ENCODE results near the gene LRRC43. TPM values are rescaled to one million over a fixed set of nuclear protein-coding genes. Genes with fewer than 3 reads are reported as not detected.

The LRRC43 gene
- total and polyA plus RNA-seq, 10 of the 15 experiments (the other 5 are each of a cell fraction or from before 2014, with no cell fraction given) = 0.23 TPM; not detected in 9

DNA sequence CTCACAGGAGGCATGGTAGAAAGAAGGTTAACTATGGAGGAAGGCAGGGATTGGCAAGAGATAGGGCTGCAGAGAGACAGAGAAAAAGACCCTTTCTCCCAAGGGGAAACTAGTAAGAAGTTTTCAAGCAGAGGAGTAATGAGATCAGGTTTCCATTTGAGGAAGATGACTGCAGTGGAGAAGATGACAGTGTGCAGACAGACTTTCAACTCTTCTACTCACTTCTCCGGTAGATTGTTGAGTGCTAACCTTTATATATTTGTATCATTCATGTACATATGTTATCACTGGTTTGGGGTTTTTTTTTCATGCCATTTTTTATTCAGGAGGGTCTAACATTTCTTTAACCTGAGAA lies 14.7 kb downstream of the LRRC43 start:
- CTCF ChIA-PET = no interaction called here
- Histone ChIP-seq H3K4me2 (ENCODE audit: control insufficient read depth, insufficient read depth) (no peak overlapping the region), H3K4me3 (no peak overlapping the region), H3K27ac (ENCODE audit: control insufficient read depth, insufficient read depth) (no peak overlapping the region), H3K9ac (ENCODE audit: control insufficient read depth, insufficient read depth, low read length) (no peak overlapping the region), H3K36me3 (ENCODE audit: control insufficient read depth in 2 of 2, insufficient read depth in 2 of 2, low read length in 1 of 2) (no peaks in the 10 kb centered on the region), H2AFZ (ENCODE audit: control insufficient read depth, low read depth, low read length) (no peak overlapping the region), H4K20me1 (ENCODE audit: control insufficient read depth, insufficient read depth) (no peaks in the 10 kb centered on the region), H3K27me3 (replicated peaks in 1 of 2; ENCODE audit: control insufficient read depth in 2 of 2, insufficient read depth in 2 of 2, low read length in 1 of 2) (peaks cover 0 to 2% of the 10 kb centered on the region in 2 experiments; a peak in 2 of 4 replicates), H3K4me1 (ENCODE audit: control insufficient read depth, insufficient read depth, low read length) (no peaks in the 10 kb centered on the region), H3K9me3 (replicated peaks; ENCODE audit: control insufficient read depth, insufficient read depth, low read length) (peaks cover 3% of the 10 kb centered on the region; the same call in 1 of the 3 replicates), H3K79me2 (ENCODE audit: control insufficient read depth, insufficient read depth, low read length) (no peaks in the 10 kb centered on the region)
- FAIRE-seq (no peak), ATAC-seq (no peak), DNase-seq (ENCODE audit: low read depth, low spot score) (no peak)
- no TSS peak for BruUV-seq (replicated peaks)
- 50% methylated on average over 1 of the region's 1 CpG for WGBS (ENCODE audit: insufficient coverage, insufficient replicate concordance, low lambda C conversion rate, missing lambda C conversion rate)
- POLR2A ChIA-PET = no interaction called here
- SMC1A ChIA-PET (ENCODE audit: uncharacterized antibody, unreplicated experiment) = no interaction called here
- intact Hi-C loops (cut with micrococcal nuclease; ENCODE audit: unreplicated experiment) = no loop called here
- in situ Hi-C loops (cut with MboI) = no loop called here
- RAD21 ChIA-PET (ENCODE audit: unreplicated experiment) = no interaction called here
- TF ChIP-seq IKZF1 (conservative IDR thresholded peaks at IDR 0.05) = no peak
- no peak for TF ChIP-seq SREBF1 (IDR thresholded peaks at IDR 0.05; ENCODE audit: low read length)
- no peak for TF ChIP-seq JUND (IDR thresholded peaks at IDR 0.05; ENCODE audit: low read depth, low read length)
- no peak for TF ChIP-seq NBN (IDR thresholded peaks at IDR 0.05)
- no peak for TF ChIP-seq ETV6 (conservative IDR thresholded peaks at IDR 0.05 in 1 of 2, IDR thresholded peaks at IDR 0.05 in 1 of 2; ENCODE audit: borderline replicate concordance in 1 of 2, low read depth in 1 of 2)
- no peak for TF ChIP-seq PRDM15 (CRISPR knock-in tag; IDR thresholded peaks at IDR 0.05)
- TF ChIP-seq BRCA1 (IDR thresholded peaks at IDR 0.05; ENCODE audit: low read depth, low read length) = no peak
- TF ChIP-seq MYB (IDR thresholded peaks at IDR 0.05; ENCODE audit: borderline replicate concordance, low read depth, low read length) = no peak
- TF ChIP-seq, protein P1, sequence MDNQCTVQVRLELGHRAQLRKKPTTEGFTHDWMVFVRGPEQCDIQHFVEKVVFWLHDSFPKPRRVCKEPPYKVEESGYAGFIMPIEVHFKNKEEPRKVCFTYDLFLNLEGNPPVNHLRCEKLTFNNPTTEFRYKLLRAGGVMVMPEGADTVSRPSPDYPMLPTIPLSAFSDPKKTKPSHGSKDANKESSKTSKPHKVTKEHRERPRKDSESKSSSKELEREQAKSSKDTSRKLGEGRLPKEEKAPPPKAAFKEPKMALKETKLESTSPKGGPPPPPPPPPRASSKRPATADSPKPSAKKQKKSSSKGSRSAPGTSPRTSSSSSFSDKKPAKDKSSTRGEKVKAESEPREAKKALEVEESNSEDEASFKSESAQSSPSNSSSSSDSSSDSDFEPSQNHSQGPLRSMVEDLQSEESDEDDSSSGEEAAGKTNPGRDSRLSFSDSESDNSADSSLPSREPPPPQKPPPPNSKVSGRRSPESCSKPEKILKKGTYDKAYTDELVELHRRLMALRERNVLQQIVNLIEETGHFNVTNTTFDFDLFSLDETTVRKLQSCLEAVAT (IDR thresholded peaks at IDR 0.05) = no peak
- no peak for TF ChIP-seq CHD2 (IDR thresholded peaks at IDR 0.05; ENCODE audit: borderline replicate concordance, low read depth, low read length)
- TF ChIP-seq E2F8 (IDR thresholded peaks at IDR 0.05; ENCODE audit: low read depth, partially characterized antibody) = no peak
- no peak for TF ChIP-seq SREBF2 (IDR thresholded peaks at IDR 0.05; ENCODE audit: low read length)
- TF ChIP-seq TCF3 (IDR thresholded peaks at IDR 0.05; ENCODE audit: borderline replicate concordance, insufficient read depth, low read depth, low read length) = no peak
- no peak for TF ChIP-seq RB1 (IDR thresholded peaks at IDR 0.05; ENCODE audit: borderline replicate concordance)
- TF ChIP-seq IKZF2 (IDR thresholded peaks at IDR 0.05) = no peak
- no peak for TF ChIP-seq NFIC (IDR thresholded peaks at IDR 0.05; ENCODE audit: low read depth, low read length)
- TF ChIP-seq, protein P2, sequence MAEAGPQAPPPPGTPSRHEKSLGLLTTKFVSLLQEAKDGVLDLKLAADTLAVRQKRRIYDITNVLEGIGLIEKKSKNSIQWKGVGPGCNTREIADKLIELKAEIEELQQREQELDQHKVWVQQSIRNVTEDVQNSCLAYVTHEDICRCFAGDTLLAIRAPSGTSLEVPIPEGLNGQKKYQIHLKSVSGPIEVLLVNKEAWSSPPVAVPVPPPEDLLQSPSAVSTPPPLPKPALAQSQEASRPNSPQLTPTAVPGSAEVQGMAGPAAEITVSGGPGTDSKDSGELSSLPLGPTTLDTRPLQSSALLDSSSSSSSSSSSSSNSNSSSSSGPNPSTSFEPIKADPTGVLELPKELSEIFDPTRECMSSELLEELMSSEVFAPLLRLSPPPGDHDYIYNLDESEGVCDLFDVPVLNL (IDR thresholded peaks at IDR 0.05; ENCODE audit: low read depth, low read length) = no peak
- TF ChIP-seq ZNF622 (IDR thresholded peaks at IDR 0.05) = no peak

Data from GM12878 (cell line).